MCF 10A (cell line): Measurements from ENCODE around the gene C1QL3. TPM values are rescaled to one million over a fixed set of nuclear protein-coding genes. Genes with fewer than 3 reads are reported as not detected.

Source experiments
- Bru-seq: library from RNA; stranded (reverse); fragments of 400-500 nt; gene quantifications from one replicate; lab custom pipeline; 2021; lab: Mats Ljungman, UMichigan
- BruChase-seq, 2 experiments: library from RNA; stranded (reverse); fragments of 400-500 nt; gene quantifications; one replicate each; lab custom pipeline; 2021; lab: Mats Ljungman, UMichigan
- BruUV-seq: library from RNA; stranded (reverse); fragments of 400-500 nt; replicated peaks from 2 replicates; lab custom pipeline; 2021; lab: Mats Ljungman, UMichigan
- CTCF ChIA-PET: fragments of 300-600 bp; sonication (Branson Sonifier 250); formaldehyde crosslinking; extraction: SDS; loops from one replicate; lab custom pipeline; 2021; ENCODE audit warnings: antibody characterized with exemption, inconsistent platforms; lab: Yijun Ruan, JAX
- POLR2A ChIA-PET: fragments of 300-600, 350-650 bp; sonication (Branson Sonifier 250); formaldehyde crosslinking; extraction: SDS; loops from one replicate; lab custom pipeline; 2020; ENCODE audit warnings: antibody characterized with exemption, inconsistent platforms; lab: Yijun Ruan, JAX
- DNase-seq: peaks from one replicate; pipeline ENCODE4 v3.0.0-alpha.2; 2018; ENCODE audit not compliant: unreplicated experiment
- H3K27ac Mint-ChIP-seq: one replicate; pipeline ENCODE4 v1.8.0; 2022; ENCODE audit warnings: mild to moderate bottlenecking, low read depth, mixed read lengths; ENCODE audit not compliant: unreplicated experiment
- H3K27me3 Mint-ChIP-seq: one replicate; pipeline ENCODE4 v1.8.0; 2022; ENCODE audit warnings: mixed read lengths; ENCODE audit not compliant: insufficient read depth, unreplicated experiment
- H3K36me3 Mint-ChIP-seq: one replicate; pipeline ENCODE4 v1.8.0; 2022; ENCODE audit warnings: mild to moderate bottlenecking, moderate library complexity, mixed read lengths; ENCODE audit not compliant: insufficient read depth, unreplicated experiment
- H3K4me1 Mint-ChIP-seq: one replicate; pipeline ENCODE4 v1.8.0; 2022; ENCODE audit warnings: mixed read lengths; ENCODE audit not compliant: insufficient read depth, unreplicated experiment
- H3K4me3 Mint-ChIP-seq: one replicate; pipeline ENCODE4 v1.8.0; 2022; ENCODE audit warnings: mild to moderate bottlenecking, moderate library complexity, mixed read lengths; ENCODE audit not compliant: unreplicated experiment
- H3K9me3 Mint-ChIP-seq: one replicate; pipeline ENCODE4 v1.8.0; 2022; ENCODE audit warnings: mixed read lengths; ENCODE audit not compliant: unreplicated experiment
- CTCF ChIP-seq: fragments of 200-600 bp; IDR thresholded peaks from one replicate; pipeline ENCODE4 v1.8.0; 2022; ENCODE audit warnings: antibody characterized with exemption, mild to moderate bottlenecking; ENCODE audit not compliant: unreplicated experiment
- intact Hi-C: fragments of 100-400 bp; cut with micrococcal nuclease; formaldehyde crosslinking; loops from 2 replicates; pipeline ENCODE4 v1.14.1; 2022
- long read RNA-seq: library from polyadenylated mRNA; stranded (forward); transcript quantifications from one replicate; pipeline ENCODE4 v2.0.0, GENCODE V29; 2022
- total RNA-seq: library from RNA; stranded (reverse); gene quantifications from 2 replicates; pipeline ENCODE4 v1.2.3, GENCODE V29; 2022

C1QL3 gene
- total RNA-seq: not detected in 2 replicates
- percentile 10 among the genes with signal in this experiment for Bru-seq, nascent RNA
- BruChase-seq, experiment 1, labeled RNA remaining after a 6-hour chase: percentile 6 among the genes with signal in this experiment
- not detected for BruChase-seq, experiment 2, labeled RNA remaining after a 2-hour chase
- long read RNA-seq: 0 reads

- Mint-ChIP-seq H3K4me1 (no peaks in the 10 kb centered on the region), H3K27me3 (no peaks in the 10 kb centered on the region), H3K4me3 (no peak within 1 kb of the TSS), H3K27ac (no peak within 1 kb of the TSS), H3K9me3 (no peaks in the 10 kb centered on the region), H3K36me3 (peaks cover 19% of the 10 kb centered on the region)
- CTCF ChIA-PET: no interaction called here
- POLR2A ChIA-PET: no interaction called here
- no peak for TF ChIP-seq CTCF
- no peak for DNase-seq
- BruUV-seq: no TSS peak
- intact Hi-C loops: no loop called here
Measured at GRCh38 chr10:16521311-16522016, at the start of gene C1QL3. Gene C1QL3 (minus strand): TSS chr10:16521879. CDS start chr10:16521065, 814 bp downstream.

GRCh38 chr10:16570731-16571130, 49.1 kb upstream of the C1QL3 start:
- Mint-ChIP-seq H3K27me3 (peaks cover 26% of the 10 kb centered on the region), H3K4me1 (no peaks in the 10 kb centered on the region), H3K36me3 (no peaks in the 10 kb centered on the region), H3K4me3 (no peak overlapping the region), H3K9me3 (no peaks in the 10 kb centered on the region), H3K27ac (no peak overlapping the region)
- no TSS peak for BruUV-seq
- no peak for TF ChIP-seq CTCF
- intact Hi-C loops: loop anchor here (10.0 kb wide), 1 partner anchor 204 kb away; no protein-coding TSS in a partner anchor
- ChIA-PET CTCF (no interaction called here), POLR2A (no interaction called here)
- DNase-seq: no peak

- DNase-seq: no peak
- no TSS peak for BruUV-seq
- Mint-ChIP-seq H3K36me3 (no peaks in the 10 kb centered on the region), H3K27ac (no peak overlapping the region), H3K9me3 (no peaks in the 10 kb centered on the region), H3K27me3 (no peaks in the 10 kb centered on the region), H3K4me1 (no peaks in the 10 kb centered on the region), H3K4me3 (no peak overlapping the region)
- ChIA-PET POLR2A (no interaction called here), CTCF (interaction anchor here (0.6 kb wide), 2 partner anchors 176 to 285 kb away, joined by 3 read pairs; no protein-coding TSS in a partner anchor)
- intact Hi-C loops: no loop called here
- no peak for TF ChIP-seq CTCF
Measured at GRCh38 chr10:16566202-16566805, 44.6 kb upstream of the C1QL3 start.

GRCh38 chr10:16565604-16566003, 43.9 kb upstream of the C1QL3 start:
- H3K27ac Mint-ChIP-seq: no peak overlapping the region
- DNase-seq: no peak
- TF ChIP-seq CTCF: no peak
- ChIA-PET CTCF (interaction anchor here (0.6 kb wide), 2 partner anchors 175 to 284 kb away, joined by 3 read pairs; no protein-coding TSS in a partner anchor), POLR2A (no interaction called here)
- no peaks in the 10 kb centered on the region for H3K36me3 Mint-ChIP-seq
- no peaks in the 10 kb centered on the region for H3K9me3 Mint-ChIP-seq
- BruUV-seq: no TSS peak
- intact Hi-C loops: no loop called here
- H3K4me1 Mint-ChIP-seq: no peaks in the 10 kb centered on the region
- no peak overlapping the region for H3K4me3 Mint-ChIP-seq
- H3K27me3 Mint-ChIP-seq: no peaks in the 10 kb centered on the region
